Measurements from ENCODE around the gene SGTA. TPM values are rescaled to one million over a fixed set of nuclear protein-coding genes. Genes with fewer than 3 reads are reported as not detected.

SGTA gene
- total RNA-seq, 4 donors from 2014 or later, result 37.0 to 66.6 (median 47.5) TPM

- H3K36me3 ChIP-seq, result no peaks in the 10 kb centered on the region
- H3K27me3 ChIP-seq, result peaks cover 28% of the 10 kb centered on the region
- in situ Hi-C loops (cut with MboI; ENCODE audit: low pct_ligation_motif_present in 1 of 4, low pct_unique_long_range_greater_than_20kb in 1 of 4, low sequenced_read_pairs in 3 of 4), result no loop called here
- TF ChIP-seq, protein P1, sequence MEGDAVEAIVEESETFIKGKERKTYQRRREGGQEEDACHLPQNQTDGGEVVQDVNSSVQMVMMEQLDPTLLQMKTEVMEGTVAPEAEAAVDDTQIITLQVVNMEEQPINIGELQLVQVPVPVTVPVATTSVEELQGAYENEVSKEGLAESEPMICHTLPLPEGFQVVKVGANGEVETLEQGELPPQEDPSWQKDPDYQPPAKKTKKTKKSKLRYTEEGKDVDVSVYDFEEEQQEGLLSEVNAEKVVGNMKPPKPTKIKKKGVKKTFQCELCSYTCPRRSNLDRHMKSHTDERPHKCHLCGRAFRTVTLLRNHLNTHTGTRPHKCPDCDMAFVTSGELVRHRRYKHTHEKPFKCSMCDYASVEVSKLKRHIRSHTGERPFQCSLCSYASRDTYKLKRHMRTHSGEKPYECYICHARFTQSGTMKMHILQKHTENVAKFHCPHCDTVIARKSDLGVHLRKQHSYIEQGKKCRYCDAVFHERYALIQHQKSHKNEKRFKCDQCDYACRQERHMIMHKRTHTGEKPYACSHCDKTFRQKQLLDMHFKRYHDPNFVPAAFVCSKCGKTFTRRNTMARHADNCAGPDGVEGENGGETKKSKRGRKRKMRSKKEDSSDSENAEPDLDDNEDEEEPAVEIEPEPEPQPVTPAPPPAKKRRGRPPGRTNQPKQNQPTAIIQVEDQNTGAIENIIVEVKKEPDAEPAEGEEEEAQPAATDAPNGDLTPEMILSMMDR (IDR thresholded peaks at IDR 0.05), result no peak
- TF ChIP-seq EP300 (IDR thresholded peaks at IDR 0.05; ENCODE audit: low read depth), result no peak
- TF ChIP-seq POLR2A (IDR thresholded peaks at IDR 0.05), result no peak
- no peak for TF ChIP-seq POLR2AphosphoS5 (IDR thresholded peaks at IDR 0.05)
- H3K27ac ChIP-seq, result no peak overlapping the region
- WGBS, 2 donors (ENCODE audit: low coverage in 1 of 2), result 83 to 100% methylated on average over 1 to 25 of the region's 26 CpGs
- H3K4me1 ChIP-seq, result no peaks in the 10 kb centered on the region
- intact Hi-C loops (cut with DNase I; ENCODE audit: low total_unique reads), result no loop called here
- no peak overlapping the region for H3K4me3 ChIP-seq
- no peak for DNase-seq
- H3K9me3 ChIP-seq, result no peaks in the 10 kb centered on the region
These were observed 52.9 kb downstream of the SGTA start for GRCh38 chr19:2729943-2730818.

DNA sequence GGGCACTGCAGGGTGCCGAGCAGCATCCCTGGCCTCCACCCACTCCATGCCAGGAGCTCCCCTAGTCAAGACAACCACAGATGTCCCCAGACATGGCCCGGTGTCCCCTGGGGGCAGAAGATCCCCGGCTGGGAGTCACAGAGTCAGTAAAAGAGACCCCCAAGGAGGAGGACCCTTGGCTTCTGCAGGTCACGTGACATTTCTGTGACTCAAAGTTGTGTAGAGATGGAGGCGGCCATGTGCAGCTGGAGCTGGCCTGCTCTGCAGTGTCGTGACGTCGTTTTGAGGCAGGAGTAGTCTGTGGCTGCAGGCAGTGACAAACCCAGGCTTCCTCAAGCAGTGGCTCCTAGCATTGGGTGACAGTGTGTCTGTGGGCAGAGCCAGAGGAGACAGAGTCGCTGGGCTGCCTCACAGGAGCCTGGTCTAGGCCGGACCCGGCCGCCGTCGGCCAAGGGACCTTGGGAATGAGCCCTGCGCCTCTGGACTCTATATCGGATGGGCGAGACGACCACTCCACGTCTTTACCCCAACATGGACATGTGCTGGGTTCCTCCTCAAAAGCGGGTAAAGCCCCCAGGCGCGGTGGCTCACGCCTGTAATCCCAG, 54.2 kb downstream of the SGTA start:
- no peaks in the 10 kb centered on the region for H3K9me3 ChIP-seq
- in situ Hi-C loops (cut with MboI; ENCODE audit: low pct_ligation_motif_present in 1 of 4, low pct_unique_long_range_greater_than_20kb in 1 of 4, low sequenced_read_pairs in 3 of 4), result no loop called here
- 81% methylated on average over 23 of the region's 23 CpGs; no CpG with 5 or more reads in 1 of the 2 donors for WGBS, 2 donors (ENCODE audit: low coverage in 1 of 2)
- DNase-seq, result no peak
- no peak overlapping the region for H3K4me3 ChIP-seq
- H3K36me3 ChIP-seq, result no peaks in the 10 kb centered on the region
- peaks cover 35% of the 10 kb centered on the region for H3K27me3 ChIP-seq
- no peak for TF ChIP-seq POLR2A (IDR thresholded peaks at IDR 0.05)
- no peak for TF ChIP-seq POLR2AphosphoS5 (IDR thresholded peaks at IDR 0.05)
- no peak for TF ChIP-seq EP300 (IDR thresholded peaks at IDR 0.05; ENCODE audit: low read depth)
- TF ChIP-seq, protein P1 (IDR thresholded peaks at IDR 0.05), result no peak
- no peaks in the 10 kb centered on the region for H3K4me1 ChIP-seq
- no peak overlapping the region for H3K27ac ChIP-seq
- intact Hi-C loops (cut with DNase I; ENCODE audit: low total_unique reads), result no loop called here

DNA sequence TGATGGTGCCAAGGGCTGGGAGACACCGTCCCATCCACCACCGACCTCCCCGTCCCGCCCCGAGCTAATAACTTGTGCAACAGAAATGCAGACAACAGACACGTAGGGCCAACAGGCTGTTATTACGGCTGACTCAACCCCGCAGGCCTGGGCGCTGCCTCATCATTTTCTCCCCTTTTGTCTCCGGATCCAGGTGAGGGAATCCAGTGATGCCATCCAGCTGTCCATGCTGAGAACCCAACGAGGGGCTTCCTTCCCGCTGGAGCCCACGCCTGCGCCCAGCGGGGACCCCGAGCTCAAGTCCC, 55.5 kb downstream of the SGTA start:
- Histone ChIP-seq H3K27ac (no peak overlapping the region), H3K9me3 (no peaks in the 10 kb centered on the region), H3K4me3 (no peak overlapping the region), H3K4me1 (peaks cover 0 to 10% (median 5%) of the 10 kb centered on the region in 4 donors), H3K36me3 (no peaks in the 10 kb centered on the region), H3K27me3 (peaks cover 47% of the 10 kb centered on the region)
- 64% methylated on average over 16 of the region's 16 CpGs; no CpG with 5 or more reads in 1 of the 2 donors for WGBS, 2 donors (ENCODE audit: low coverage in 1 of 2)
- no peak for DNase-seq
- in situ Hi-C loops (cut with MboI; ENCODE audit: low pct_ligation_motif_present in 1 of 4, low pct_unique_long_range_greater_than_20kb in 1 of 4, low sequenced_read_pairs in 3 of 4) (no loop called here), intact Hi-C loops (cut with DNase I; ENCODE audit: low total_unique reads) (no loop called here)
- TF ChIP-seq, protein P1 (IDR thresholded peaks at IDR 0.05), result no peak
- TF ChIP-seq EP300 (IDR thresholded peaks at IDR 0.05; ENCODE audit: low read depth) (no peak), POLR2A (IDR thresholded peaks at IDR 0.05) (no peak), POLR2AphosphoS5 (IDR thresholded peaks at IDR 0.05) (no peak)

- DNase-seq, result peak; percentile 31
- WGBS, 2 donors (ENCODE audit: low coverage in 1 of 2), result 12% methylated on average over 25 of the region's 26 CpGs; no CpG with 5 or more reads in 1 of the 2 donors
- peaks cover 0 to 10% (median 5%) of the 10 kb centered on the region in 4 donors for H3K4me1 ChIP-seq
- TF ChIP-seq, protein P1 (IDR thresholded peaks at IDR 0.05), result no peak
- no peak for TF ChIP-seq POLR2AphosphoS5 (IDR thresholded peaks at IDR 0.05)
- no peak for TF ChIP-seq POLR2A (IDR thresholded peaks at IDR 0.05)
- TF ChIP-seq EP300 (IDR thresholded peaks at IDR 0.05; ENCODE audit: low read depth), result no peak
- in situ Hi-C loops (cut with MboI; ENCODE audit: low pct_ligation_motif_present in 1 of 4, low pct_unique_long_range_greater_than_20kb in 1 of 4, low sequenced_read_pairs in 3 of 4), result no loop called here
- H3K27ac ChIP-seq, result no peak overlapping the region
- intact Hi-C loops (cut with DNase I; ENCODE audit: low total_unique reads), result no loop called here
- peaks cover 52% of the 10 kb centered on the region for H3K27me3 ChIP-seq
- H3K9me3 ChIP-seq, result no peaks in the 10 kb centered on the region
- no peak overlapping the region for H3K4me3 ChIP-seq
- H3K36me3 ChIP-seq, result no peaks in the 10 kb centered on the region
These were observed 56.0 kb downstream of the SGTA start for GRCh38 chr19:2726904-2727639.

All from transverse colon (tissue), 4 donors.